Hepatocyte (in vitro differentiated cells): Measurements from ENCODE around the gene ZNF358. TPM values are rescaled to one million over a fixed set of nuclear protein-coding genes. Genes with fewer than 3 reads are reported as not detected.

Experiments used
- DNase-seq: peaks from one replicate; pipeline ENCODE4 v3.0.0-alpha.2; 2016; ENCODE audit warnings: low spot score
- H2AFZ ChIP-seq: fragments of 200-600 bp; sonication (generic); 2 replicates; pipeline ENCODE4 v1.6.0; 2016; ENCODE audit warnings: antibody characterized with exemption, mild to moderate bottlenecking
- H3K27ac ChIP-seq: fragments of 200-600 bp; sonication (generic); 2 replicates; pipeline ENCODE4 v1.5.1; 2016; ENCODE audit warnings: mild to moderate bottlenecking
- H3K27me3 ChIP-seq: fragments of 200-600 bp; sonication (generic); 2 replicates; pipeline ENCODE4 v1.6.1; 2016
- H3K36me3 ChIP-seq: fragments of 200-600 bp; sonication (generic); replicated peaks from 2 replicates; pipeline ENCODE4 v1.5.1; 2016; ENCODE audit warnings: low read depth; ENCODE audit not compliant: insufficient read depth
- H3K4me1 ChIP-seq: fragments of 200-600 bp; sonication (generic); 2 replicates; pipeline ENCODE4 v1.5.1; 2016; ENCODE audit warnings: mild to moderate bottlenecking, moderate library complexity; ENCODE audit not compliant: insufficient read depth
- H3K4me2 ChIP-seq: fragments of 200-600 bp; sonication (generic); 2 replicates; pipeline ENCODE4 v1.6.0; 2016
- H3K4me3 ChIP-seq: fragments of 200-600 bp; sonication (generic); 2 replicates; pipeline ENCODE4 v1.5.1; 2016; ENCODE audit warnings: mild to moderate bottlenecking
- H3K79me2 ChIP-seq: fragments of 200-600 bp; sonication (generic); 2 replicates; pipeline ENCODE4 v1.6.0; 2017; ENCODE audit warnings: mild to moderate bottlenecking
- H3K9me2 ChIP-seq: fragments of 200-600 bp; sonication (generic); replicated peaks from 2 replicates; pipeline ENCODE4 v1.6.0; 2017; ENCODE audit warnings: mild to moderate bottlenecking; ENCODE audit not compliant: insufficient read depth
- H3K9me3 ChIP-seq: fragments of 200-600 bp; sonication (generic); 2 replicates; pipeline ENCODE4 v1.5.1; 2016; ENCODE audit warnings: low read depth, mild to moderate bottlenecking
- H4K20me1 ChIP-seq: fragments of 200-600 bp; sonication (generic); 2 replicates; pipeline ENCODE4 v1.6.0; 2016; ENCODE audit warnings: mild to moderate bottlenecking; ENCODE audit not compliant: insufficient read depth, poor library complexity, severe bottlenecking
- CTCF ChIP-seq: fragments of 200-600 bp; sonication (generic); IDR thresholded peaks from 2 replicates; pipeline ENCODE4 v1.5.1; 2016; ENCODE audit warnings: antibody characterized with exemption, mild to moderate bottlenecking; ENCODE audit not compliant: poor library complexity
- EZH2 ChIP-seq: fragments of 200-600 bp; sonication (generic); IDR thresholded peaks from 2 replicates; pipeline ENCODE4 v1.6.1; 2016; ENCODE audit warnings: antibody characterized with exemption, mild to moderate bottlenecking, borderline replicate concordance
- EZH2phosphoT487 ChIP-seq: fragments of 200-600 bp; sonication (generic); IDR thresholded peaks from one replicate; pipeline ENCODE4 v1.6.1; 2018; ENCODE audit warnings: antibody characterized with exemption, mild to moderate bottlenecking, low read depth, moderate library complexity; ENCODE audit not compliant: unreplicated experiment, severe bottlenecking
- WGBS: methylation state at CpG from one replicate; pipeline ENCODE4 v1.1.6; 2016; ENCODE audit warnings: low lambda C conversion rate; ENCODE audit errors: missing lambda C conversion rate; 5-methylcytosine and 5-hydroxymethylcytosine counted together
- polyA plus RNA-seq: library from polyadenylated mRNA; unstranded; fragments of >200 nt; fragmentation: Nextera tagmentation; extraction: Ambion mirVana; gene quantifications from 2 replicates; pipeline ENCODE4 v1.2.1, GENCODE V29; 2016
- total RNA-seq: library from RNA; depleted of rRNA; stranded (reverse); fragments of >200 nt; gene quantifications from 2 replicates; pipeline ENCODE4 v1.2.3, GENCODE V29; 2014

ZNF358 gene
- total and polyA plus RNA-seq, 2 experiments from 2014 or later = 37.8 to 39.9 TPM

GRCh38 chr19:7528192-7528519, 12.3 kb downstream of the ZNF358 start:
- no peaks in the 10 kb centered on the region for H3K27me3 ChIP-seq

GRCh38 chr19:7528522-7529245, 12.8 kb downstream of the ZNF358 start:
- Histone ChIP-seq H3K27me3 (no peaks in the 10 kb centered on the region), H2AFZ (no peak overlapping the region), H3K27ac (no peak overlapping the region), H4K20me1 (no peaks in the 10 kb centered on the region), H3K36me3 (no peaks in the 10 kb centered on the region), H3K79me2 (peaks cover 7% of the 10 kb centered on the region), H3K4me2 (no peak overlapping the region), H3K4me3 (no peak overlapping the region), H3K4me1 (peaks cover 2% of the 10 kb centered on the region), H3K9me3 (no peaks in the 10 kb centered on the region), H3K9me2 (no peaks in the 10 kb centered on the region)
- DNase-seq = no peak
- TF ChIP-seq EZH2 = no peak
- TF ChIP-seq EZH2phosphoT487 = no peak
- TF ChIP-seq CTCF = no peak
- 95% methylated on average over 31 of the region's 32 CpGs for WGBS

More at GRCh38 chr19:7528192-7528519, 12.3 kb downstream of the ZNF358 start:
- no peak overlapping the region for H3K4me2 ChIP-seq
- H3K4me1 ChIP-seq = peaks cover 7% of the 10 kb centered on the region
- H3K36me3 ChIP-seq = no peaks in the 10 kb centered on the region
- TF ChIP-seq EZH2phosphoT487 = no peak
- TF ChIP-seq EZH2 = no peak
- no peak for TF ChIP-seq CTCF
- peaks cover 12% of the 10 kb centered on the region for H3K79me2 ChIP-seq
- H3K4me3 ChIP-seq = no peak overlapping the region
- 95% methylated on average over 7 of the region's 7 CpGs for WGBS
- no peaks in the 10 kb centered on the region for H4K20me1 ChIP-seq
- no peaks in the 10 kb centered on the region for H3K9me3 ChIP-seq
- no peak overlapping the region for H3K27ac ChIP-seq
- H3K9me2 ChIP-seq = no peaks in the 10 kb centered on the region
- no peak overlapping the region for H2AFZ ChIP-seq
- no peak for DNase-seq

DNA sequence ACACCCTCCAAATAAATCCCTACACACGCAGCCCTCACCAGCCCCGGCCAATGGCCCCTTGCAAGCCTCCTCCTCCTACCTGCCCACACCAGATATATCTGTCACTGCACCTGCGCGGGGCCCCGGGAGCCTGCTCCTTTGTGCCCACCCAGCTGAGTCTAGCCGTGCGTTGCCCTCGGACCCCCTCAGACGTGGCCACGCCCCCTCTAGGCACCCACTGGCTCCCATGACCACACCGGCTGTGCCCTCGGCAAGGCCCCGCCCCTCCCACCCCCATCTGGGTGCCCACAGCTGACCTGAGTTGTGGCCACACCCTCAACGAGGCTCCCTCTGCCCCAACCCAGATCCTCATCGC, 13.3 kb downstream of the ZNF358 start:
- H3K27me3 ChIP-seq = no peaks in the 10 kb centered on the region
- no peak overlapping the region for H3K4me3 ChIP-seq
- H3K9me3 ChIP-seq = no peaks in the 10 kb centered on the region
- no peak overlapping the region for H3K4me2 ChIP-seq
- no peaks in the 10 kb centered on the region for H3K4me1 ChIP-seq
- no peaks in the 10 kb centered on the region for H3K9me2 ChIP-seq
- TF ChIP-seq CTCF (no peak), EZH2phosphoT487 (no peak), EZH2 (no peak)
- H2AFZ ChIP-seq = no peak overlapping the region
- H4K20me1 ChIP-seq = no peaks in the 10 kb centered on the region
- H3K79me2 ChIP-seq = peaks cover 2% of the 10 kb centered on the region
- 85% methylated on average over 9 of the region's 15 CpGs for WGBS
- no peak for DNase-seq
- no peaks in the 10 kb centered on the region for H3K36me3 ChIP-seq
- no peak overlapping the region for H3K27ac ChIP-seq
